Measurements from ENCODE around the gene LRBA. TPM values are rescaled to one million over a fixed set of nuclear protein-coding genes. Genes with fewer than 3 reads are reported as not detected.

Gene LRBA
- total and polyA plus RNA-seq, 2 donors (not counting 1 experiment from before 2014, with no cell fraction given): 16.4 to 36.7 TPM

DNA sequence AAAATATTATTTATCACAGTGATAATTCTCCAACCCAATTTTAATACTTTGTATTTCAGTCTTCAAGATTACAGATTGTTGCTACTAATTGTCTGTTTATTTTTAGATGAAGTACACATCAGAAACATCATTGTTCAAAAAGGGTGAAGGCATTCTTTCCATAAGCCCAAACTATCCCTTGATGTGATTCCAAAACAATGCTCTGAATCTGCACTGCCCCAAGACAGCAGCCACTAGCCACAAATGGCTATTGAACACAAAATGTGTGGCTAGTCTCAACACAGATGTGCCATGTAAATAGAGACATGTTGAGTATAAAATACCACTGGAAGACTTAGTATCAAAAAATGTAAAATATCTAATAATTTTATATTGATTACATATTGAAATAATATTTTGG, 583.9 kb downstream of the LRBA start:
- no peak for TF ChIP-seq EZH2 (IDR thresholded peaks at IDR 0.05; ENCODE audit: low read length, missing control alignments)
- TF ChIP-seq, protein P1, sequence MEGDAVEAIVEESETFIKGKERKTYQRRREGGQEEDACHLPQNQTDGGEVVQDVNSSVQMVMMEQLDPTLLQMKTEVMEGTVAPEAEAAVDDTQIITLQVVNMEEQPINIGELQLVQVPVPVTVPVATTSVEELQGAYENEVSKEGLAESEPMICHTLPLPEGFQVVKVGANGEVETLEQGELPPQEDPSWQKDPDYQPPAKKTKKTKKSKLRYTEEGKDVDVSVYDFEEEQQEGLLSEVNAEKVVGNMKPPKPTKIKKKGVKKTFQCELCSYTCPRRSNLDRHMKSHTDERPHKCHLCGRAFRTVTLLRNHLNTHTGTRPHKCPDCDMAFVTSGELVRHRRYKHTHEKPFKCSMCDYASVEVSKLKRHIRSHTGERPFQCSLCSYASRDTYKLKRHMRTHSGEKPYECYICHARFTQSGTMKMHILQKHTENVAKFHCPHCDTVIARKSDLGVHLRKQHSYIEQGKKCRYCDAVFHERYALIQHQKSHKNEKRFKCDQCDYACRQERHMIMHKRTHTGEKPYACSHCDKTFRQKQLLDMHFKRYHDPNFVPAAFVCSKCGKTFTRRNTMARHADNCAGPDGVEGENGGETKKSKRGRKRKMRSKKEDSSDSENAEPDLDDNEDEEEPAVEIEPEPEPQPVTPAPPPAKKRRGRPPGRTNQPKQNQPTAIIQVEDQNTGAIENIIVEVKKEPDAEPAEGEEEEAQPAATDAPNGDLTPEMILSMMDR (conservative IDR thresholded peaks at IDR 0.05 in 1 of 2, IDR thresholded peaks at IDR 0.05 in 1 of 2; ENCODE audit: low read depth in 1 of 2, low read length in 2 of 2): no peak

DNA sequence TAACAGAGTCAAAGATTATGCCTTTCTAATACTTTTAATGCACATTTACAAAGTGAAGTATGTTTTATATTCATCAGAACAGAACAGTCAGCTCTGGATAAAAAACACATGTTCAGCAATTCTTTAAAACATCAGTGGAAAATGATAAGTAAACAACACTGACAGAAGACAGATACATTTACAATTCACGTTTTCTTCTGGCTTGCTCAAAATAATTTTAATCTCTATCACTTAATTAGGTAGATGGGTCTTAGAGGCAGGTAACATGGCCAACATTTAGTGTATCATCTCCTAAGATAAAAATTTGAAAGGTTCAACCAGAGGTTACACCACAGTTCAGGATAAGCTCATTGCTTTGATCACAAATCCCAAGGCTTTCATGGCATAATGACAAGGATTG, 589.9 kb downstream of the LRBA start:
- no peaks in the 10 kb centered on the region for H3K9me3 ChIP-seq (ENCODE audit: control insufficient read depth, insufficient read depth, low read depth, low read length)
- H3K79me2 ChIP-seq (ENCODE audit: control insufficient read depth, insufficient read depth, low read length): no peaks in the 10 kb centered on the region
- no peaks in the 10 kb centered on the region for H3K4me1 ChIP-seq (ENCODE audit: control insufficient read depth, extremely low read depth, insufficient read depth, low read length)
- no peak overlapping the region for H3K4me3 ChIP-seq (replicated peaks in 1 of 4; ENCODE audit: control extremely low read depth in 1 of 4, insufficient read depth in 1 of 4, low read depth in 3 of 4, low read length in 4 of 4)
- H2AFZ ChIP-seq (ENCODE audit: low read length): no peak overlapping the region
- no peak overlapping the region for H3K9ac ChIP-seq (ENCODE audit: insufficient read depth, low read length)
- no peaks in the 10 kb centered on the region for H3K36me3 ChIP-seq (ENCODE audit: control insufficient read depth, insufficient read depth, low read length)
- H3K27me3 ChIP-seq (ENCODE audit: control insufficient read depth, insufficient read depth, low read length): no peaks in the 10 kb centered on the region
- H3K27ac ChIP-seq (ENCODE audit: insufficient read depth, low read length): no peak overlapping the region
- no peak for DNase-seq (ENCODE audit: low read depth in 2 of 2)
- no peaks in the 10 kb centered on the region for H4K20me1 ChIP-seq (ENCODE audit: control insufficient read depth, extremely low read depth, insufficient read depth, low read length)
- TF ChIP-seq, protein P1 (conservative IDR thresholded peaks at IDR 0.05 in 1 of 2, IDR thresholded peaks at IDR 0.05 in 1 of 2; ENCODE audit: low read depth in 1 of 2, low read length in 2 of 2): no peak
- no peak for TF ChIP-seq EZH2 (IDR thresholded peaks at IDR 0.05; ENCODE audit: low read length, missing control alignments)
- H3K4me2 ChIP-seq (ENCODE audit: extremely low read depth, insufficient read depth, low read length): no peak overlapping the region

More for the DNA sequence above, 583.9 kb downstream of the LRBA start:
- Histone ChIP-seq H3K27ac (ENCODE audit: insufficient read depth, low read length) (no peak overlapping the region), H3K4me3 (replicated peaks in 1 of 4; ENCODE audit: control extremely low read depth in 1 of 4, insufficient read depth in 1 of 4, low read depth in 3 of 4, low read length in 4 of 4) (no peak overlapping the region), H2AFZ (ENCODE audit: low read length) (no peak overlapping the region), H3K27me3 (ENCODE audit: control insufficient read depth, insufficient read depth, low read length) (no peaks in the 10 kb centered on the region), H3K4me2 (ENCODE audit: extremely low read depth, insufficient read depth, low read length) (no peak overlapping the region), H3K4me1 (ENCODE audit: control insufficient read depth, extremely low read depth, insufficient read depth, low read length) (no peaks in the 10 kb centered on the region), H3K9ac (ENCODE audit: insufficient read depth, low read length) (no peak overlapping the region), H3K9me3 (ENCODE audit: control insufficient read depth, insufficient read depth, low read depth, low read length) (no peaks in the 10 kb centered on the region), H3K79me2 (ENCODE audit: control insufficient read depth, insufficient read depth, low read length) (no peaks in the 10 kb centered on the region), H4K20me1 (ENCODE audit: control insufficient read depth, extremely low read depth, insufficient read depth, low read length) (no peaks in the 10 kb centered on the region), H3K36me3 (ENCODE audit: control insufficient read depth, insufficient read depth, low read length) (no peaks in the 10 kb centered on the region)
- no peak for DNase-seq (ENCODE audit: low read depth in 2 of 2)

DNA sequence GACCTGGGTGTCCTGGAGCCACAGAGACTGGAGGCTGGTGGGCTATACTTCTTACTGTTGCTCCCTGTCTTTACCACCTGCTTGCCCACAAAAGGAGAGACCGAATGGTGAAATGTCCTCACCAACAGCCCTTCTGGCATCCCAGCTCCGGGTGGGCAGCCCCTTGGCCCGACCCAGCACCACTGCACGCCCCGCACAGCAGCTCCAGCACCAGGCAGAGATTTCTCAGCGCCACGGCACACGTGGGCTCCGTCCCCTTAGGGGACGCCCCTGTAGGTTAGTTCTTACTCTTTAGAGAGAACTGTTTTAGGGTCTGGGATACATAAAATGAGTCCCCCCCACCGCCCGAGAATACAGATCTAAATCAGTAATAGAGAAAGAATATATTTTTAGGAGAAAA, 591.6 kb downstream of the LRBA start:
- Histone ChIP-seq H4K20me1 (ENCODE audit: control insufficient read depth, extremely low read depth, insufficient read depth, low read length) (no peaks in the 10 kb centered on the region), H3K27me3 (ENCODE audit: control insufficient read depth, insufficient read depth, low read length) (no peaks in the 10 kb centered on the region)

More for the DNA sequence above, 591.6 kb downstream of the LRBA start:
- Histone ChIP-seq H3K79me2 (ENCODE audit: control insufficient read depth, insufficient read depth, low read length) (no peaks in the 10 kb centered on the region), H3K4me1 (ENCODE audit: control insufficient read depth, extremely low read depth, insufficient read depth, low read length) (no peaks in the 10 kb centered on the region), H3K9me3 (ENCODE audit: control insufficient read depth, insufficient read depth, low read depth, low read length) (no peaks in the 10 kb centered on the region), H3K36me3 (ENCODE audit: control insufficient read depth, insufficient read depth, low read length) (no peaks in the 10 kb centered on the region), H3K4me2 (ENCODE audit: extremely low read depth, insufficient read depth, low read length) (no peak overlapping the region), H2AFZ (ENCODE audit: low read length) (no peak overlapping the region), H3K9ac (ENCODE audit: insufficient read depth, low read length) (no peak overlapping the region), H3K27ac (ENCODE audit: insufficient read depth, low read length) (no peak overlapping the region), H3K4me3 (replicated peaks in 1 of 4; ENCODE audit: control extremely low read depth in 1 of 4, insufficient read depth in 1 of 4, low read depth in 3 of 4, low read length in 4 of 4) (no peak overlapping the region)
- TF ChIP-seq, protein P1 (conservative IDR thresholded peaks at IDR 0.05 in 1 of 2, IDR thresholded peaks at IDR 0.05 in 1 of 2; ENCODE audit: low read depth in 1 of 2, low read length in 2 of 2): no peak
- TF ChIP-seq EZH2 (IDR thresholded peaks at IDR 0.05; ENCODE audit: low read length, missing control alignments): no peak
- no peak for DNase-seq (ENCODE audit: low read depth in 2 of 2)

All from fibroblast of lung (primary cell).